K562 (cell line): ENCODE measurements around the gene ATG13. TPM values are rescaled to one million over a fixed set of nuclear protein-coding genes. Genes with fewer than 3 reads are reported as not detected.

ENCODE experiments used
- BRF1 ChIP-seq: IDR thresholded peaks from 3 replicates; pipeline ENCODE4 v1.6.1; 2011; ENCODE audit warnings: borderline replicate concordance, mild to moderate bottlenecking; ENCODE audit not compliant: insufficient read length; ENCODE audit errors: extremely low read depth
- MAZ ChIP-seq, 2 experiments: fragments of 450-650 bp in 1 of 2; sonication (generic) in 1 of 2; formaldehyde crosslinking; IDR thresholded peaks in 1 of 2; conservative IDR thresholded peaks in 1 of 2; 2 replicates each; pipeline versions ENCODE4 v1.4.0 to v1.5.0; 2020; ENCODE audit warnings: mild to moderate bottlenecking in 1 of 2, missing genetic modification reagents in 1 of 2
- NBN ChIP-seq: fragments of 450-650 bp; IDR thresholded peaks from 2 replicates; pipeline ENCODE4 v1.6.1; 2016; ENCODE audit warnings: low read depth, mild to moderate bottlenecking
- NCOA1 ChIP-seq: fragments of 450-650 bp; IDR thresholded peaks from 2 replicates; pipeline ENCODE4 v1.6.1; 2016; ENCODE audit warnings: low read depth
- POLR3G ChIP-seq: IDR thresholded peaks from 2 replicates; pipeline ENCODE4 v1.6.1; 2011; ENCODE audit not compliant: insufficient read length, insufficient replicate concordance; ENCODE audit errors: extremely low read depth
- RB1 ChIP-seq: fragments of 450-650 bp; IDR thresholded peaks from 2 replicates; pipeline ENCODE4 v1.6.1; 2017; ENCODE audit warnings: low read depth, mild to moderate bottlenecking
- RBM22 ChIP-seq: fragments of 200-400 bp; formaldehyde crosslinking; IDR thresholded peaks from 2 replicates; pipeline ENCODE4 v1.6.1; 2018; ENCODE audit warnings: low read length, low read depth; ENCODE audit not compliant: poor library complexity, severe bottlenecking
- SMAD2 ChIP-seq: fragments of 150-350 bp; IDR thresholded peaks from 2 replicates; pipeline ENCODE4 v1.6.1; 2014; ENCODE audit warnings: low read depth, mild to moderate bottlenecking, low read length
- TAF1 ChIP-seq: IDR thresholded peaks from 2 replicates; pipeline ENCODE4 v1.6.1; 2011; ENCODE audit warnings: mild to moderate bottlenecking, low read length, moderate library complexity; ENCODE audit not compliant: insufficient read depth, control insufficient read depth, severe bottlenecking; ENCODE audit errors: extremely low read depth
- TFAP4 ChIP-seq: sonication (generic); formaldehyde crosslinking; IDR thresholded peaks from 2 replicates; pipeline ENCODE4 v1.8.0; 2022; ENCODE audit warnings: missing genetic modification reagents, mild to moderate bottlenecking, moderate library complexity, borderline replicate concordance
- ZNF140 ChIP-seq: fragments of 250-450 bp; sonication (Bioruptor Pico); IDR thresholded peaks from 2 replicates; pipeline ENCODE4 v1.8.0; 2021; ENCODE audit warnings: moderate library complexity, mild to moderate bottlenecking, inconsistent platforms
- ZNF212 ChIP-seq: fragments of 450-650 bp; formaldehyde crosslinking; IDR thresholded peaks from 2 replicates; pipeline ENCODE4 v1.4.0; 2020; ENCODE audit warnings: mild to moderate bottlenecking
- ZNF217 ChIP-seq: sonication (generic); formaldehyde crosslinking; IDR thresholded peaks from 2 replicates; pipeline ENCODE4 v1.8.0; 2022; ENCODE audit warnings: mild to moderate bottlenecking, missing genetic modification reagents
- ZNF263 ChIP-seq: sonication (generic); formaldehyde crosslinking; IDR thresholded peaks from 2 replicates; pipeline ENCODE4 v1.8.0; 2022; ENCODE audit warnings: mild to moderate bottlenecking, missing genetic modification reagents, borderline replicate concordance
- polyA plus RNA-seq, 8 experiments: library from polyadenylated mRNA; depleted of rRNA in 4 of 8; stranded (reverse) in 5 of 8; unstranded in 3 of 8; fragments of >200 nt; fragmentation: Nextera tagmentation in 2 of 8; fragmentation: Illumina TruSeq in 1 of 8; extraction: Ambion mirVana in 2 of 8; extraction: Trizol in 1 of 8; gene quantifications; 2 replicates each; pipeline versions ENCODE4 v1.2.1 to v1.2.3, GENCODE V29; 2011 to 2014; ENCODE audit warnings: inconsistent platforms in 1 of 8, missing spikeins in 1 of 8
- total RNA-seq, 7 experiments: library from RNA; depleted of rRNA in 6 of 7; stranded (reverse); fragments of >200 nt in 6 of 7; fragmentation: Illumina TruSeq in 2 of 7; extraction: Trizol in 2 of 7; gene quantifications; 2 replicates each; pipeline versions ENCODE4 v1.2.1 to v1.2.3, GENCODE V29; 2011 to 2021; ENCODE audit warnings: low replicate concordance in 1 of 7
- TF ChIP-seq, protein P1 (sequence below), 2 experiments: fragments of 450-650 bp; formaldehyde crosslinking in 1 of 2; IDR thresholded peaks; 2 replicates each; pipeline versions ENCODE4 v1.4.0 to v1.6.1; 2014 to 2020; ENCODE audit warnings: mild to moderate bottlenecking in 2 of 2, borderline replicate concordance in 1 of 2, low read depth in 1 of 2
- TF ChIP-seq, protein P2 (sequence below): sonication (generic); formaldehyde crosslinking; IDR thresholded peaks from 2 replicates; pipeline ENCODE4 v1.4.0; 2020; ENCODE audit warnings: mild to moderate bottlenecking, missing genetic modification reagents

ATG13 gene
- total and polyA plus RNA-seq, 9 of the 15 experiments (the other 6 are each of a cell fraction or from before 2014, with no cell fraction given): 13.1 to 61.5 (median 36.5) TPM

GRCh38 chr11:46597609-46598219 is 19.6 kb upstream of the ATG13 start (continued):
- TF ChIP-seq, protein P1, sequence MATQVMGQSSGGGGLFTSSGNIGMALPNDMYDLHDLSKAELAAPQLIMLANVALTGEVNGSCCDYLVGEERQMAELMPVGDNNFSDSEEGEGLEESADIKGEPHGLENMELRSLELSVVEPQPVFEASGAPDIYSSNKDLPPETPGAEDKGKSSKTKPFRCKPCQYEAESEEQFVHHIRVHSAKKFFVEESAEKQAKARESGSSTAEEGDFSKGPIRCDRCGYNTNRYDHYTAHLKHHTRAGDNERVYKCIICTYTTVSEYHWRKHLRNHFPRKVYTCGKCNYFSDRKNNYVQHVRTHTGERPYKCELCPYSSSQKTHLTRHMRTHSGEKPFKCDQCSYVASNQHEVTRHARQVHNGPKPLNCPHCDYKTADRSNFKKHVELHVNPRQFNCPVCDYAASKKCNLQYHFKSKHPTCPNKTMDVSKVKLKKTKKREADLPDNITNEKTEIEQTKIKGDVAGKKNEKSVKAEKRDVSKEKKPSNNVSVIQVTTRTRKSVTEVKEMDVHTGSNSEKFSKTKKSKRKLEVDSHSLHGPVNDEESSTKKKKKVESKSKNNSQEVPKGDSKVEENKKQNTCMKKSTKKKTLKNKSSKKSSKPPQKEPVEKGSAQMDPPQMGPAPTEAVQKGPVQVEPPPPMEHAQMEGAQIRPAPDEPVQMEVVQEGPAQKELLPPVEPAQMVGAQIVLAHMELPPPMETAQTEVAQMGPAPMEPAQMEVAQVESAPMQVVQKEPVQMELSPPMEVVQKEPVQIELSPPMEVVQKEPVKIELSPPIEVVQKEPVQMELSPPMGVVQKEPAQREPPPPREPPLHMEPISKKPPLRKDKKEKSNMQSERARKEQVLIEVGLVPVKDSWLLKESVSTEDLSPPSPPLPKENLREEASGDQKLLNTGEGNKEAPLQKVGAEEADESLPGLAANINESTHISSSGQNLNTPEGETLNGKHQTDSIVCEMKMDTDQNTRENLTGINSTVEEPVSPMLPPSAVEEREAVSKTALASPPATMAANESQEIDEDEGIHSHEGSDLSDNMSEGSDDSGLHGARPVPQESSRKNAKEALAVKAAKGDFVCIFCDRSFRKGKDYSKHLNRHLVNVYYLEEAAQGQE (IDR thresholded peaks at IDR 0.05; ENCODE audit: borderline replicate concordance): peak; percentile 29; the same call in 1 of the 2 replicates
- TF ChIP-seq, protein P1 (CRISPR knock-in tag; IDR thresholded peaks at IDR 0.05; ENCODE audit: low read depth): no peak
- TF ChIP-seq NBN: peak; percentile 63; the same call in 1 of the 2 replicates
- no peak for TF ChIP-seq RB1
- TF ChIP-seq SMAD2: no peak
- no peak for TF ChIP-seq POLR3G
- no peak for TF ChIP-seq BRF1
- TF ChIP-seq NCOA1: 0 out of 2 replicates have a peak, but pooled peaks have one; percentile 49
- TF ChIP-seq RBM22: no peak
- TF ChIP-seq ZNF212: no peak
- TF ChIP-seq, protein P2, sequence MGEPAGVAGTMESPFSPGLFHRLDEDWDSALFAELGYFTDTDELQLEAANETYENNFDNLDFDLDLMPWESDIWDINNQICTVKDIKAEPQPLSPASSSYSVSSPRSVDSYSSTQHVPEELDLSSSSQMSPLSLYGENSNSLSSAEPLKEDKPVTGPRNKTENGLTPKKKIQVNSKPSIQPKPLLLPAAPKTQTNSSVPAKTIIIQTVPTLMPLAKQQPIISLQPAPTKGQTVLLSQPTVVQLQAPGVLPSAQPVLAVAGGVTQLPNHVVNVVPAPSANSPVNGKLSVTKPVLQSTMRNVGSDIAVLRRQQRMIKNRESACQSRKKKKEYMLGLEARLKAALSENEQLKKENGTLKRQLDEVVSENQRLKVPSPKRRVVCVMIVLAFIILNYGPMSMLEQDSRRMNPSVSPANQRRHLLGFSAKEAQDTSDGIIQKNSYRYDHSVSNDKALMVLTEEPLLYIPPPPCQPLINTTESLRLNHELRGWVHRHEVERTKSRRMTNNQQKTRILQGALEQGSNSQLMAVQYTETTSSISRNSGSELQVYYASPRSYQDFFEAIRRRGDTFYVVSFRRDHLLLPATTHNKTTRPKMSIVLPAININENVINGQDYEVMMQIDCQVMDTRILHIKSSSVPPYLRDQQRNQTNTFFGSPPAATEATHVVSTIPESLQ: no peak
- no peak for TF ChIP-seq ZNF217 (CRISPR knock-in tag)
- TF ChIP-seq ZNF140: no peak
- TF ChIP-seq TFAP4: peak; percentile 46; the same call in 1 of the 2 replicates
- TF ChIP-seq TAF1: no peak
- TF ChIP-seq MAZ (CRISPR knock-in tag; conservative IDR thresholded peaks at IDR 0.05 in 1 of 2, IDR thresholded peaks at IDR 0.05 in 1 of 2): no peak; a peak in 1 of 4 replicates
- TF ChIP-seq ZNF263: no peak
